Stimulated activated CD4-positive, alpha-beta T cell treated with anti-CD3 and anti-CD28 coated beads, Interleukin-2, amount 100 ng/mL, for 4 hours (primary cell): ENCODE results near the gene MTNR1B.

Experiments
- DNase-seq: peaks from one replicate; pipeline ENCODE4 v3.0.0-alpha.2; 2020; ENCODE audit warnings: low read depth

The MTNR1B gene

DNA sequence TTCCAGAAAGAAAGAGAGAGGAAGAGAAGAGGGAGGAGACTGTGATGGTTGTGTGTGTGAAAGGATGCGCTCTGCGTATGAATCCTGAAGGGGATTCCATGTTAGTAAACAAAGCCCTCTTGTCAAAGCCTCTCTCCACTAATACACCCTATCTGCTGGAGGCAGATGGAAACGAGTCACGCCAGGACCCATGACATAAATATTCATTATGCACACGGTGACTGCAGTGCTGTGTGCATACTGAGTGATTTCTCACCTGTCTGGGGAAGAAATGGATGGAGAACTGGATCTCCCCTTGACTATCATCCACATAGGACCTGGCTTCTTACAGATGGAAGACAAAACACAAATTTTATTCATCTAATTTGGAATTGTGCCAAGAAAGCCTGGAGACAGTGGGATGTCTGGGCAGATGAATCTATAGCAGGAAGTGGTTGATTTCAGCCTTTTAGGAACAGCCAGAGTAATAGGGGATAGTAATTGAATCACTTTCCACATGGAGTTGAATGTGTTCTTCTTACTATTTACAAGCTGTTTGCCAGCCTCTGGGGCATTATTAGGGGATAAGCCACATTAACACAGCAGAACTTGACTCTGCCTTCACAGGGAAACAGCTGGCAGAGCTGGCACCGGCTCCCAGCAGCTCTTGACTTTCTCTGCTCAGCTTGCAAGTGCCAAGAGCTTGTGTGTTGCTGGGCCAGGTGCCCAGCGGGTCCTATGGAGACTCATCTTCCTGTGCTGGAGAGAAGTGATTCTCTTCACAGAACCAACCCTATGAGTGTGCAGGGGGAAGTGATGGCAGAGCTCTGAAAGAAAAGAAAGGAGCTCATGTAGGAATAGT, 9.0 kb downstream of the MTNR1B start:
- no peak for DNase-seq

DNA sequence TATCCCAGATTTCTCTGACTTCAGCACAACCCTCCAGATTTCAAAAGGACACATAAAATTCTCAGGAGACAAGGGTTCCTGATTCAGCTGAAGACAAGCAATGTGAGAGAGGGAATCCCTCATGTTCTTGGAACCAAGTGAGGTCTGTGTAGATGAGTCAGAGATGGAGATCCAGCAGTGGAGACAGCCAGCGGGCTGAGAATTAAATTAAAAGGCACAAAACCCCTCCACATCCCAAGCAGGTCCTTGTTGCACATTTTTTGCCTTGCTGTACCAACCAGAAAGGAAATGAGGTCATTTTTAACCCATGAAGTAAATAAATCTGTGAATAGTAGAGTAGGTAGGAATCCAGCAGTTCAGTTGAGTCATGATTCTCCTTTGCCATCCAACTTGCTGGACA, 9.7 kb downstream of the MTNR1B start:
- no peak for DNase-seq

GRCh38 chr11:92980312-92980711, 10.9 kb downstream of the MTNR1B start:
- no peak for DNase-seq

DNA sequence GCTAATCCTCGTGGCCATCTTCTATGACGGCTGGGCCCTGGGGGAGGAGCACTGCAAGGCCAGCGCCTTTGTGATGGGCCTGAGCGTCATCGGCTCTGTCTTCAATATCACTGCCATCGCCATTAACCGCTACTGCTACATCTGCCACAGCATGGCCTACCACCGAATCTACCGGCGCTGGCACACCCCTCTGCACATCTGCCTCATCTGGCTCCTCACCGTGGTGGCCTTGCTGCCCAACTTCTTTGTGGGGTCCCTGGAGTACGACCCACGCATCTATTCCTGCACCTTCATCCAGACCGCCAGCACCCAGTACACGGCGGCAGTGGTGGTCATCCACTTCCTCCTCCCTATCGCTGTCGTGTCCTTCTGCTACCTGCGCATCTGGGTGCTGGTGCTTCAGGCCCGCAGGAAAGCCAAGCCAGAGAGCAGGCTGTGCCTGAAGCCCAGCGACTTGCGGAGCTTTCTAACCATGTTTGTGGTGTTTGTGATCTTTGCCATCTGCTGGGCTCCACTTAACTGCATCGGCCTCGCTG, 12.1 kb downstream of the MTNR1B start:
- DNase-seq, result no peak

DNA sequence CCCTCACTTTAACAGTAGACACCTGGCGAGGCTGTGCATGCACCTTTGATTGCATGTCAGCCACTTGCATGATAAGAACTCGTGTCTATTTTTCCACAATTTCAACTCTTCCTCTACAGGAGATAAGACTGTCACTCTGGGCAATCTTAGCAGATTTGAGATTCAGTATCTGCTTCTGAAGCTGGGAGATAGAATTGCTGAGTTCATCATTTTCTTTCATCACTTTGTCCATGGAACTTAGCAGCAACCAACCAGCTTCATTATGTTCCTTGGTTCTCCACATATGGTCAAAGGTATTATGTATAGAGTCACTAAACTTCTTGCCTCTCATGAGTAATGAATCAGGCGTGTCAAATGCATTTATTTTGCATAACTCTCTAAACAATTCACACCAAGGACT, 17.1 kb downstream of the MTNR1B start:
- DNase-seq, result no peak

DNA sequence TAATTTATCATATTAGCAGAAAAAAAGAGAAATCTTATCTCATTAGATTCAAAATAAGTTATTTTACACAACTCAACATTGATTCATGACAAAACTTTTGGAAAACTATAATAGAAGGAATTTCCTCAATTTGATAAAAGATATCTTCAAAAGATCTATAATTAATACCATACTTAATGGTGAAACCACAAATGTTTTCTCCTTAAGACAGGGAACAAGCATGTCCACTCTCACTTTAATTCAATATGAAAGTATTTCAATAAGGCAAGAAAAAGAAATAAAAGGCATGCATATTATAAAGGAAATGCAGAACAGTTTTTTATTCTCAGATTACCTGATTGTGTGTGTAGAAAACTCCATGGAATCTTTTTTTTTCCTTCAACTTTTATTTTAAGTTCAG, 23.6 kb downstream of the MTNR1B start:
- DNase-seq, result no peak

GRCh38 chr11:93000511-93001476, 31.3 kb downstream of the MTNR1B start:
- no peak for DNase-seq

DNA sequence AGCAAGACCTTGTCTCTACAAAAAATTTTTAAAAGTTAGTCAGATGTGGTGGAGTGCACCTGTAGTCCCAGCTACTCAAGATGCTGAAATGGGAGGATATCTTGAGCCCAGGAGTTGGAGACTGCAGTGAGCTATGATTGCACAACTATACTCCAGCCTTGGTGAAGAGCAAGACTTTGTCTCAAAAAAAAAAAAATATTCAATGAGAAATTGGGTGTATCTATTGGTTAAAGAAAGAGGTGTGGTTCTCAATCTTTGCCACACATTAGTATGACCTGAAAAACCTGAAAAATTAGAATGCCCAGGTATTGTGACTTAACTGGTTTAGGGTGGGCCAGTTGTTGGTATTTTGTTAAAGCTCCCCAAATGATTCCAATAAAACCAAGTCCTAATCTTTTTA, 32.4 kb downstream of the MTNR1B start:
- no peak for DNase-seq

- no peak for DNase-seq
These were observed 32.9 kb downstream of the MTNR1B start for GRCh38 chr11:93002380-93002779.

GRCh38 chr11:93005239-93005638, 35.8 kb downstream of the MTNR1B start:
- DNase-seq, result no peak

DNA sequence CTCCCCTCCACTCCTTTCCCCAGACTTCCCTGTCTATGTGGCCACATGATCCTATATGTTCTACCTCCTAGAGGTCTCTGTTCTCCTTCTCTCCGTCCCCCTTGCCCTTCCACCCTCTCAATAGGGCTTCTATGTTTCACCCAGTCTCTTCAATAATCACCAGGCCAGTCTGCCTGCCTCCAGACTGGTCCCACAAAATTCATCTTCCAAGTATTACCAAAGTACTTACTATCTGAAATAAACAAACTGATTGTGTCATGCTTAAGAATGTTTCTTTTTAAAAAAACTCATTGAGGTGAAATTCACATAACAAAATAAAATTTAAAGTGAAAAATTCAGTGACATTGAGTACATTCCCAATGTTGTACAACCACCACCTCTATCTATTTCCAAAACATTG, 44.2 kb downstream of the MTNR1B start:
- no peak for DNase-seq

DNA sequence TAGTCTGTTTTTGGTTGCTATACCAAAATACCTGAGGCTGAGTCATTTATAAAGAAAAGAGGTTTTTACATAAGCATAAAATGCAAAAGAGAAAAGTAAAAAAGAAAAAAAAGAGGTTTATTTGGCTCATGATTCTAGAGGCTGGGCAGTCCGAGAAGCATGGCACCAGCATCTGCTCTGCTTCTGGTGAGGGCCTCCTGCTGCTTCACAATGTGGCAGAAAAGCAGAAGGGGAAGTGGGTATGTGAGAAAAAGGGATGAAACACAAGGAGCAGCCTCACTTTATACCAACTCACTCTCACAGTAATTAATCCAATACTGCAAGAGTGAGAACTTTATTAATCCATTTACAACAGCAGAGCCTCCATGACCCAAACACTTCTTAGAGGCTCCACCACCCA, 47.1 kb downstream of the MTNR1B start:
- DNase-seq, result no peak

- no peak for DNase-seq
These were observed 48.6 kb downstream of the MTNR1B start for GRCh38 chr11:93017821-93018690.

- no peak for DNase-seq
These were observed 51.0 kb downstream of the MTNR1B start for GRCh38 chr11:93020248-93021046.

DNA sequence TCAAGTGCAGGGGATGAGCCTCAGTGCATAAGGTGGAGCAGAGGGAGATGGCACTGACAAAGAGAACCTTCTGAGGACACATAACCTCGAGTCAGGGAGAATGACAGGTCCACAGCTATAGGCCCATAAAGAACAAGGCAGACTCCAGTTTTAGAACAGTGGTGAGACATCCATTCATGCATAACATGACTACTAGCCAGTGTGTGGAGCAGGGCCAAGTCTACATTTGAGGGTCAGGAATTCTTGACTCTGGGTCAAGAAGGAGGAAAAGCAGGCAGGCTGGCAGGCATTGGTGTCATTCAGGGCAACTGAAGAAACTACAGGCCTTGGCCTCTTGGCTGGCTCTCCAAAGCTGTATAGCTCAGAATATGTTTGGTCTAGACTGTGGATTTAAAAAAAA, 54.9 kb downstream of the MTNR1B start:
- DNase-seq, result no peak

GRCh38 chr11:93025558-93026255, 56.3 kb downstream of the MTNR1B start:
- no peak for DNase-seq

GRCh38 chr11:93028960-93029522, 59.6 kb downstream of the MTNR1B start:
- no peak for DNase-seq

GRCh38 chr11:93031386-93031785, 61.9 kb downstream of the MTNR1B start:
- no peak for DNase-seq
